Activated CD4-positive, CD25-positive, alpha-beta regulatory T cell (primary cell): ENCODE measurements around the gene VGLL4.

ENCODE experiments used
- DNase-seq, 4 experiments: peaks; one replicate each; lab custom pipeline; 2025; lab: John Stamatoyannopoulos, UW

Gene VGLL4

GRCh38 chr3:11627612-11628011 lies 16.1 kb downstream of the VGLL4 start:
- DNase-seq, result no peak

DNA sequence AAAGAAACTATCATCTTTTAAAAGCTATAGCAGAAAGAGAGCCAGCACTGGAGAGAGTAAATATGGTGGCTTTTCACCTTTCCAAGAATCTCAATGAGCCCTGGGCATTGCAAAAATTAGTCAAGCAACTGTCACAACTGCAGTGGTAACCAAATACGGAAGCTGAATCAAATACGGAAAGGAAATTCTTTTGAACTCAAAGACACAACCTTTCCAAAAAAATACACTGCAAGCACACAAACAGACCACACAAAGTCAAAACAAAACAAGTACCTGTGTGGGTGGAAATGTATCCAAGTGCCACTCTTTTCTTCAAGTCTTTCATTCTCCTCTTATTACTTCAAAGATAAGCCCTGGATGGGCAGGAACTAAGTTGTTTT lies 17.6 kb downstream of the VGLL4 start:
- no peak for DNase-seq

GRCh38 chr3:11625376-11626083 lies 18.2 kb downstream of the VGLL4 start:
- no peak for DNase-seq

DNA sequence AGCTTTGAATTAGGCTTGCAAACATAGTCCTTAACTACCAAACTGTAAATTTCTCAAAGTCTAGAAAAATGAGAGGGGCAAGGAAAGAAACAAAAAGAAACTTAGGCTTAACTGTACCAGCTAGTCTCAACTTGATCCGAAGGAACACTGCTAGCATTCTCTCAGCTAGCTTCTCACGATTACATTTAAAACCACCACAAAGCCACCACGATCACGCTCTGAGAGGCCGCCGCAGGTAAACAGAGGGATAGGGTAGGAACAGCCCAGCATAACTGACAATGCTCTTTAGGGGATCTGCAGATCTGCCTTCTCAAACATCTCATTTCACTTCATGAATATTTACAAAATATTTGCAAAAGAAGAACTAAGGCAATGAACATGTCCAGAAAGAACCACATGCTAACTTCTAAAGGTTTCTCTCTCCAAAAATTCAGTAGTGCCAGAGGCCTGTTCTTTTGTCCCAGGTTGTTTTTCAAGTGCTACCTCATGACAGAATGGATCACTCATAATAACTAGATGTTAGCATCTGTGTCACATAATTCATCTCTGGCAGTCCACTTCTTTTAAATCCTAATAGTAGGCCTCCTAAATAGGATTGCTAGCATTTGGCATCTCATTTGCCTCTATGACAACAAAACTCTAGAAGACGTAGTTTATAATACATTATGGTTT lies 18.9 kb downstream of the VGLL4 start:
- DNase-seq, result no peak

DNA sequence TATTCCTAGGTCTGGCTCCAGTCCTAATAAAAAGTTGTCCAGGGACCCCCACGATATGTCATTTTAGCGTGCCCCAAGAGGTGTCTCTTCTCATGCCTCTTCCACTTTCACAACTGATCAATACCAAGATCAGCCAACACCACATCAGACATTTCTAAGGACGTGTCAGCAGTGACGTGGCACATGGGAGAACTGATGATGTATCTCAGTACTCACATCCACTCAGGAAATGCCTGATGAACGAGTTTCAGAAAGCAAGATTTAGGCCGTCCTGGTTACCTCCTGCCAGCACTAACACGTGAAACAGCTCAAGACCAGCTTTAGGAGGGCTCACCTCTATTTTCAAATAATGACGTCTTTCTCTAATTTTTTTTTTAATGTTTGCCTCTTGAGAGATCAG lies 19.6 kb downstream of the VGLL4 start:
- DNase-seq, result peak in 1 of 4 experiments; percentile 8

DNA sequence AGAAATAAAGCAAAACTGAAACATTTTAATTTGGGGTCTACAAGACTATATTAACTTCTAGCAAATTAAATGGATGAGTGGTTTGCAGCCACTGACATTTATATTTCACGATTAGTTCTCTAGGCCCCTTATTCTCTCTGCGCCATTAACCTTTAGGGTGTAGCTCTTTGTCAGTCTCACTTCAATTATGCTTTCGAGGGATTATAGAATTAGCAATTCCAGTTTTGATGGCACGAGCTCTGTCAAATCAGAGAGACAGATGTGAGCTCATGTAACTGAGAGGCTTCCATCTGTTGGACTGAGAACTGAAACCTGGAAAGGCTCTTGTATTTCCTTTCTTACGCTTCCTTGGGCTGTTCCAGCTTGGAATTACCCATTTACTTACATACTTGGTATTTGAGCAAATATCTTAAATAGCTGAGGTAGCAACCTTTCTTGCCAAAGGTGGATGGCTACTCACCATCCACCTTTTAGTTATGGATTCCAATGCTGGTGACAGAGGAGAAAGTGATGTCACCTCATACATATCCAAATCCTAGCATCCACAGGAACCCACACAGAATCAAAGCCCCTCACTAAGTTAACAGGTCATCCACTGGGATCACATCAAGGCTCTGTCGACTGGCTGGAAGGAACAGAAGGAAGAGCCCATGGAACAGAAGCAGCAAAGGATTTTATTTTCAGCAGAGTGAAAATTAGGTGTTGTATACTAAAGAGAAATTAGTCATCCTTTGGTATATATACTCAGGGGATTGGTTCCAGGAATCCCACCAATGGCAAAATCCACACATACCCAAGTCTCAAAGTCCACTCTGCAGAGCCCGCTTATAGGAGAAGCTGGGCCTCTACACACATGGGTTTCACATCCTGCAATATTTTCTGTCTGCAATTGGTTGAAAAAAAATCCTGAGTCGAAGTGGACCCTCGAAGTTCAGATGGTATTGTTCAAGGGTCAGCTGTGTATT lies 20.8 kb downstream of the VGLL4 start:
- DNase-seq, result no peak

DNA sequence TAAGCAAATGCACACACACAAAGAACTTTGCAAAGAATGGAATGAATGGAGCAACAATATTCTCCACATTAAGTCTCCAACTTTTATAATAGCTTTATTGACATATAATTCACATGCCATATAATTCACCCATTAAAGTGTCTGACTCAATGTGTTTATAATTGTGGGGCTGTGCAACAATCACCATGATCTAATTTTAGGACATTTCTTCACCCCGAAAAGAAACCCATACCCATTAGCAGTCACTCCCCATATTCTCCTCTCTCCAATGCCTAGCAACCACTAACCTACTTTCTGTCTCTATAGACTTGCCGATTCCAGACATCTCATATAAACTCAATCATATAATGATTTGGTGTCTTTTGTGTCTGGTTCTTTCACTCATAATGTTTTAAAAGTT lies 22.6 kb downstream of the VGLL4 start:
- no peak for DNase-seq

- no peak for DNase-seq
Observed at GRCh38 chr3:11619946-11620652, 23.6 kb downstream of the VGLL4 start.

DNA sequence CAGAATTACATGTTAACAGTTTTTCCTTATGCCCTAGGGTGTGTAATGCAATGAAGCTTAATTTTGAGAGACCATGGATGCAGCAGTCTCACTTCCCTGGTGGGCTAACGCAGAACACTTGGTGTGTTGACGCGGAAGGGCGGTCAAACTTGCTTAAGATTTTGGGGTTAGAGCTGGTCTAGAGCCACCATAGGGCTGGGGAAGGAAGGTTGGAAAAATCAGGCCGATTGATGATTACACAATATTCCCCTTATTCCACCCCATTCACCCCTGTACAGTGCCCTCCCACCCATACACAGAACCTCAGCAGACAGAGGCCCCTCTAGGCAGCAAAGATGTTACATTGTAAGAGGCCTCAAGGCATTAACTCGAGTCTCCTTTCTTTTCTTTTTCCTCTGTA lies 24.3 kb downstream of the VGLL4 start:
- DNase-seq, result no peak

GRCh38 chr3:11618904-11619303 lies 24.8 kb downstream of the VGLL4 start:
- no peak for DNase-seq

- DNase-seq, result no peak
Observed at GRCh38 chr3:11616551-11616950, 27.2 kb downstream of the VGLL4 start.

DNA sequence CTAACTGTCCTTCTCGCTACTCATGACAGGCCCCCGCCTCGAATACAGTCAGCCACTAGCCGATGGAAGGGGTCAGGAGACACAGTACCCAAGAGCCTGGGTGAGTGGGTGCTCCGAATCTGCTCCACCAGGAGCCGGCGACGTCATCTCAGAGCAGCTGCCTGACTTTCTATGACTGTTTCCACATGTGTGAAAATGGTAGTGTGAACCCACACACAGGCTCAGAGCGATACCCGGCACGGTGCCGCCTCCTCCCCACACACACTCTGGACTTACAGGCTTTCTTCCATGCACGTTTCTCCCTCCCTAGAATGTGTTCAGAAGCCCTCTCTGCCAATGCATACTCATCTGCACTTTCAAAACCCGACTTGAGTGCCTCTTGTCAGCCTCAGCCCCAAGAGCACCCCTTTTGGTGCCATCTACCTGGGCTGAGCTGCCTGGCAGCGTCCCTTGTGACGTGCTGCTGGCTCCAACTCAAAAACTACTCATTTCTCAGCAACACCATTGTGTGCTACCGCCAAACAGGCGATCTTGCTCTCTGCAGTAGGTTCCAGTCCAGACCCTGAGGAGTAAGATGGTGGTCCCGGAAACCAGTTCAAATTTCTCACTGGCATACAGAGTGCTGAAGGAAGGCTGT lies 29.7 kb downstream of the VGLL4 start:
- no peak for DNase-seq

DNA sequence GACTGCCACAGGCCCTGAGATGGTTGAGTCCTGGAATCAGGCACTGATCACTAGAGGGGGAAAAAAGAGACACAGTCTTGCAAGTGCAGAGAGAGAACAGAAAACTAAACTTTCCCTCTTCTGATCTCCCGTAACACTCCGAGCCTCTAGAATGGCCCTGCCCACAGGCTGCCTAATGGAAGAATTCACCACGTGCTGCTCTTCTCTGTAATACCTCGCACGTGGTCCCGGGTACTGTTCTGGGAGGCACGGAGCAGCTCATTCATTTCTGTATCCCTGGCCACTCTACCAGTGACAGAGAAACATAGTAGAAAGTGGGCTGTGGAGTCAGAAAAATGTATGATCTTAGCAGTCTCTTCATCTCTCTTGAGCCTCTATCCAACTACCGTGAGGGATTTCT lies 30.4 kb downstream of the VGLL4 start:
- no peak for DNase-seq

GRCh38 chr3:11612515-11613188 lies 31.1 kb downstream of the VGLL4 start:
- no peak for DNase-seq

DNA sequence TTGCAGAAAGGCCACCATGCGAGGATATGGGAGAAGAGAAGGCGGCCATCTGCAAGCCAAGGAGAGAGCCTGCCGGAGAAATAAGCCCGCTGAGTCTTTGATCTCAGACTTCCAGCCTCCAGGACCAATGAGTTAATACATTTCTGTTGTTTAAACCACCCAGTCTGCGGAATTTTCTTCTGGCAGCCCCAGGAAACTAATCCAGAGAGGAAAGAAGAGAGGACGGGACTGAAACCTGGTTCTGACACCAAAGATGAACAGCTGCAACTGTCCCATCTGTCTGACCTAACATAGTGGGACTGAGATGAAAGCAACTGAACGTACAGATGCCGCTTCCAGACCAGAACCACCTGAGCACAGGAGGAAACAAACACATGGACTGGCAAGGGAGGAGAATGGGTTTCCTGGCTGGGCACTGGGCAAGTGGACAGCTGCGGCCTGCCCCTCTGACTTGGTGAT lies 32.3 kb downstream of the VGLL4 start:
- DNase-seq, result no peak

DNA sequence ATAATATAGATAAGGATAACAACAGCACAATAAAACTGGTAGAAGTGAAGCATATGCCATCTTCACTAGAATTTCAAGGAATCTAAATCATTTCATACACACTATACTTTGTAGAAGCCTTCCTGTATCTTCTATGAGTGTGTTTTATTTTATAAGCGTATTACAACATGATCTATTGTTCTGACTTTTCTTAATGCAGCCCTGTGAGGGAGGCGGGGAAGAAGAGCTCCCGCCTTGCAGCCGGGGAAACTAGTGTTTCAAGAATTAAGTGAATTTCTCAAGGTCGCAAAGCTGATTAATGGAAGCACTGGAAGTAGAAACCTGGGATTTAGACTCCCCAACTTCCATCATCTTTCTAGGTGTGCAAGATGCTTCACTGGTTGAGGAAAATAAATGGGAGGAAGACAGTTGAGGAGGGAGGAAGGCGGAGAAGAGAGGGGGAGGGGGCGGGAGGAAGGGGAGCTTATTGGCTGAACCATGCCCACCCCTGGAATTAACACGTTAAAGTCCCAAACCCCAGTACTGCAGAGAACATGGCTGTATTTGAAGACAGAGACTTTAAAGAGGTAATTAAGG lies 32.9 kb downstream of the VGLL4 start:
- no peak for DNase-seq

- DNase-seq, result no peak
Observed at GRCh38 chr3:11610044-11610671, 33.6 kb downstream of the VGLL4 start.

DNA sequence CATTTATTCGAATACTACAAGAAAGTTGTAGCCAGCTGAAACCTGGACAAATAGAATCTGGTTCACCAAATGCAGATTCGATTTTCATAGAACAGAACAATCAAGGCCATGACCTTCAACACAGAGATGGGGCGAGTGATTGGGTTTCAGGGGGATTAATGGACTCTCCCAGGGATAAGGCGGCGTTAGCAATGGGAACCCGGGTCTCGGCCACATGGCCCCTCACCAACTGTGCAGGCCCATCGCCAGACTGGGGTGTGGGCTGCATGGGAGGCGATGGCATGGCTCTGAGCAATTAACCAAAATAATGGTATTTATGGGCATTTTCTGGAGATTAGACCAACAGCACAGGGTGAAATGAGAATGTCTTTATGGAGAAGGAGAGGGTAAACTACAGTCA lies 34.2 kb downstream of the VGLL4 start:
- no peak for DNase-seq

DNA sequence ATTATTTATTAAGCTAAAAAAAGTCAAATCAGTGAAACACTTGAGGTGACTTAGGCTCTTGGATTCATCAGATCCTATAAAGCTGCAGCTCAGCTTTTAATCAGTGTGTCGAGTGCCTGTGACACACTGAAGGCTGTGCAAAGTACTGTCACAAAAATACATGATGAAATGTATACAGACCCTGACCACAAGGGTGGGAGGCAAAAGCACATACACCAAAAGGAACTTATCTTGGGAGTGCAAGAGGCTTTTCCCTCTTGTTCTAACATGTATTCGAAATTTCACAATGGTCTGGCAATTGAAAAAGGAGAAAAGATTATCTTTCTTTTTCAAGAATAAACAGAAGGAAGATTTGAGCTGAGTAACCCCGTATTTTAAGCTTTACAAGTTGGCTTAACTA lies 35.9 kb downstream of the VGLL4 start:
- DNase-seq, result no peak

- DNase-seq, result no peak
Observed at GRCh38 chr3:11606865-11607440, 36.8 kb downstream of the VGLL4 start.
